Activated CD8-positive, alpha-beta T cell treated with anti-CD3 and anti-CD28 coated beads for 36 hours (primary cell): ENCODE measurements around the gene EFNA4. TPM values are rescaled to one million over a fixed set of nuclear protein-coding genes. Genes with fewer than 3 reads are reported as not detected.

Experiments
- ATAC-seq: fragments of 200-7000 bp; cut with Tn5 transposase; one replicate; pipeline ENCODE4 v1.10.0; 2021; ENCODE audit warnings: mild to moderate bottlenecking, moderate library complexity
- CTCF ChIA-PET: fragments of 350-600 bp; sonication (Branson Sonifier 250); formaldehyde crosslinking; loops from one replicate; lab custom pipeline; 2021; ENCODE audit warnings: antibody characterized with exemption; lab: Charles Lee
- POLR2A ChIA-PET: fragments of 350-600 bp; sonication (Branson Sonifier 250); formaldehyde crosslinking; loops from one replicate; lab custom pipeline; 2021; ENCODE audit warnings: antibody characterized with exemption; lab: Charles Lee
- DNase-seq: peaks from one replicate; pipeline ENCODE4 v3.0.0-alpha.2; 2020
- H3K27ac Mint-ChIP-seq: one replicate; pipeline ENCODE4 v1.8.0; 2021; ENCODE audit warnings: mild to moderate bottlenecking, mixed read lengths
- H3K27me3 Mint-ChIP-seq: one replicate; pipeline ENCODE4 v1.8.0; 2021; ENCODE audit warnings: mixed read lengths
- H3K36me3 Mint-ChIP-seq: one replicate; pipeline ENCODE4 v1.8.0; 2021; ENCODE audit warnings: low read depth, mixed read lengths
- H3K4me1 Mint-ChIP-seq: one replicate; pipeline ENCODE4 v1.8.0; 2021; ENCODE audit warnings: low read depth, mixed read lengths
- H3K4me3 Mint-ChIP-seq: one replicate; pipeline ENCODE4 v1.8.0; 2021; ENCODE audit warnings: mild to moderate bottlenecking, moderate library complexity, mixed read lengths
- H3K9me3 Mint-ChIP-seq: one replicate; pipeline ENCODE4 v1.8.0; 2021; ENCODE audit warnings: mixed read lengths
- intact Hi-C: fragments of 100-400 bp; cut with micrococcal nuclease; formaldehyde crosslinking; loops from one replicate; pipeline ENCODE4 v1.10.0; 2022
- total RNA-seq, 2 experiments: library from RNA; stranded (reverse); gene quantifications; one replicate each; pipeline ENCODE4 v1.2.3, GENCODE V29; 2021
- TF ChIP-seq, protein P1 (sequence below): fragments of 200-600 bp; IDR thresholded peaks from one replicate; pipeline ENCODE4 v1.8.0; 2022; ENCODE audit warnings: antibody characterized with exemption, mild to moderate bottlenecking

Gene EFNA4
- total RNA-seq, 2 experiments from 2014 or later, result 7.1 to 7.8 TPM

- DNase-seq, result peak; percentile 72
- Mint-ChIP-seq H3K4me3 (peak overlapping the region; percentile 91), H3K36me3 (no peaks in the 10 kb centered on the region), H3K27me3 (peaks cover 43% of the 10 kb centered on the region), H3K9me3 (no peaks in the 10 kb centered on the region), H3K4me1 (peaks cover 33% of the 10 kb centered on the region), H3K27ac (no peak overlapping the region)
- ChIA-PET POLR2A (interaction anchor here (0.6 to 2.0 kb wide), 6 partner anchors 15 to 89 kb away, joined by 3 to 12 read pairs (median 4); partner anchors contain the start of genes EFNA4 and KRTCAP2), CTCF (interaction anchor here (0.8 to 5.5 kb wide), 26 partner anchors 9 to 605 kb away, joined by 3 to 278 read pairs (median 8); partner anchors contain the start of genes ADAM15, EFNA4, KRTCAP2 and LENEP)
- intact Hi-C loops, result loop anchor here (2.0 kb wide), 2 partner anchors 21 to 43 kb away; partner anchors contain the start of genes EFNA1 and EFNA4
- TF ChIP-seq, protein P1, sequence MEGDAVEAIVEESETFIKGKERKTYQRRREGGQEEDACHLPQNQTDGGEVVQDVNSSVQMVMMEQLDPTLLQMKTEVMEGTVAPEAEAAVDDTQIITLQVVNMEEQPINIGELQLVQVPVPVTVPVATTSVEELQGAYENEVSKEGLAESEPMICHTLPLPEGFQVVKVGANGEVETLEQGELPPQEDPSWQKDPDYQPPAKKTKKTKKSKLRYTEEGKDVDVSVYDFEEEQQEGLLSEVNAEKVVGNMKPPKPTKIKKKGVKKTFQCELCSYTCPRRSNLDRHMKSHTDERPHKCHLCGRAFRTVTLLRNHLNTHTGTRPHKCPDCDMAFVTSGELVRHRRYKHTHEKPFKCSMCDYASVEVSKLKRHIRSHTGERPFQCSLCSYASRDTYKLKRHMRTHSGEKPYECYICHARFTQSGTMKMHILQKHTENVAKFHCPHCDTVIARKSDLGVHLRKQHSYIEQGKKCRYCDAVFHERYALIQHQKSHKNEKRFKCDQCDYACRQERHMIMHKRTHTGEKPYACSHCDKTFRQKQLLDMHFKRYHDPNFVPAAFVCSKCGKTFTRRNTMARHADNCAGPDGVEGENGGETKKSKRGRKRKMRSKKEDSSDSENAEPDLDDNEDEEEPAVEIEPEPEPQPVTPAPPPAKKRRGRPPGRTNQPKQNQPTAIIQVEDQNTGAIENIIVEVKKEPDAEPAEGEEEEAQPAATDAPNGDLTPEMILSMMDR, result no peak
- no peak for ATAC-seq
These were observed 20.6 kb downstream of the EFNA4 start for GRCh38 chr1:155083865-155084721.

DNA sequence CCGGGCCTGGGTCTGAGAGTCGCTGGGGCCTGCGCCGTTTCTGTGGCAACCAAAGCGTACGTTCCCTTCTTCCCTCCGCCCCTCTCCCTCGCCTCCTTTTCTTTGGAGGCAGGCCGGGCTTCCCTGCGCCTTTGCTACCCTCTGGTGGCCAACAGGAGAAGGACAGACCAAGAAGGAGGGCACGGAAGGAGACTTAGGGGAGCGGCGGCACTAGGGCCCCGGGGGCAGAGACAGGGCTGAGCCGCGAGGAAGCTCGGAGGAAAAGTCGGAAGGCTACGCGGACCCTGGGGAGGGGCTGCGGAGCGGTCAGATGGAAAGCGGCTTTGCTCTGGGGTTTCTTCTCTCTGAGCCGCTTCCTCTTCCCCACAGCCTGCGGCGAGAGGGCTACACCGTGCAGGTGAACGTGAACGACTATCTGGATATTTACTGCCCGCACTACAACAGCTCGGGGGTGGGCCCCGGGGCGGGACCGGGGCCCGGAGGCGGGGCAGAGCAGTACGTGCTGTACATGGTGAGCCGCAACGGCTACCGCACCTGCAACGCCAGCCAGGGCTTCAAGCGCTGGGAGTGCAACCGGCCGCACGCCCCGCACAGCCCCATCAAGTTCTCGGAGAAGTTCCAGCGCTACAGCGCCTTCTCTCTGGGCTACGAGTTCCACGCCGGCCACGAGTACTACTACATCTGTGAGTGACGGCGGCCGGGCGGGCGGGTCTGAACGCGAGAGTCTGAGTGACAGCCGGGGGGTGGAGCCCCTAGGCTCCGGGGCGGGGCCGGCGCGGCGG lies 21.4 kb downstream of the EFNA4 start:
- Mint-ChIP-seq H3K27ac (peak overlapping the region; percentile 94), H3K27me3 (peaks cover 35% of the 10 kb centered on the region), H3K4me1 (peaks cover 26% of the 10 kb centered on the region), H3K36me3 (no peaks in the 10 kb centered on the region), H3K9me3 (no peaks in the 10 kb centered on the region), H3K4me3 (peak overlapping the region; percentile 91)
- ChIA-PET POLR2A (interaction anchor here (0.6 to 2.0 kb wide), 14 partner anchors 9 to 458 kb away, joined by 3 to 12 read pairs (median 4); partner anchors contain the start of genes EFNA4 and KRTCAP2), CTCF (interaction anchor here (0.6 to 5.5 kb wide), 50 partner anchors 10 to 698 kb away, joined by 3 to 278 read pairs (median 5); partner anchors contain the start of genes ADAM15, DCST1, DCST2 and EFNA4)
- TF ChIP-seq, protein P1, result peak; percentile 89
- ATAC-seq (peak; percentile 78), DNase-seq (peak; percentile 97)
- intact Hi-C loops, result loop anchor here (2.0 to 5.0 kb wide), 2 partner anchors 22 to 33 kb away; partner anchors contain the start of genes ADAM15 and EFNA4

DNA sequence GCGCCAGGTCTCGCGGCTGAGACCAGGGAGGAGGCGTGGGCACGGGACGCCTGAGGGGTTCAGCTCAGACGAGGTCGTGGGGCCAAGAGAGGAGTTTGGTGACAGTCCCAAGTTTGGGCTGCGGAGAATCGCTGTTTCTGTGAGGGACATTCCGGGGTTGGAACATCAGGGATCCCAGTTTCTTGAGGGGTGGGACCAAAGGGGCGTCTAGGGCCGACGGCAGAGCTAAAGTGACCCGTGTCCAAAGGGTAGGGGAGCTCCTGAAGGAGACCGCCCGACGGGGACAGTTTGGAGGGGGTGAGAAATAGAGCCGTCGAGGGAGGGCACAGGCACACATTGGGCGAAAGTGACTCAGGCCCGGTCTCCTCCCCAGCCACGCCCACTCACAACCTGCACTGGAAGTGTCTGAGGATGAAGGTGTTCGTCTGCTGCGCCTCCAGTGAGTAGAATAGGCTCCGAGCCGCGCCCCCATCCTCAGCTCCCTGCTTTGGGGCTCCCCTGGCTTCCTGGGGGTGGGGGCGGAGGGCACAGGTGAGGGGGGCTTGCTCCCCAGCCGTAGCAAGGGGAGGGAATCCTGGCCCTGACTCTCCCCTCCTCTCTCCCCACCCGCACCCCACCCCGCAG lies 22.1 kb downstream of the EFNA4 start:
- Mint-ChIP-seq H3K4me1 (peaks cover 25% of the 10 kb centered on the region), H3K27me3 (peaks cover 34% of the 10 kb centered on the region), H3K36me3 (no peaks in the 10 kb centered on the region), H3K9me3 (no peaks in the 10 kb centered on the region), H3K4me3 (peak overlapping the region; percentile 91), H3K27ac (peak overlapping the region; percentile 94)
- TF ChIP-seq, protein P1, result no peak
- ChIA-PET CTCF (interaction anchor here (0.7 to 5.5 kb wide), 45 partner anchors 9 to 699 kb away, joined by 3 to 278 read pairs (median 6); partner anchors contain the start of genes ADAM15, DCST1, DCST2 and EFNA4), POLR2A (interaction anchor here (0.8 to 2.0 kb wide), 11 partner anchors 10 to 459 kb away, joined by 3 to 12 read pairs (median 4); partner anchors contain the start of genes EFNA4 and KRTCAP2)
- ATAC-seq, result peak; percentile 57
- intact Hi-C loops, result loop anchor here (2.0 to 5.0 kb wide), 2 partner anchors 23 to 33 kb away; partner anchors contain the start of genes ADAM15 and EFNA4
- peak; percentile 93 for DNase-seq

DNA sequence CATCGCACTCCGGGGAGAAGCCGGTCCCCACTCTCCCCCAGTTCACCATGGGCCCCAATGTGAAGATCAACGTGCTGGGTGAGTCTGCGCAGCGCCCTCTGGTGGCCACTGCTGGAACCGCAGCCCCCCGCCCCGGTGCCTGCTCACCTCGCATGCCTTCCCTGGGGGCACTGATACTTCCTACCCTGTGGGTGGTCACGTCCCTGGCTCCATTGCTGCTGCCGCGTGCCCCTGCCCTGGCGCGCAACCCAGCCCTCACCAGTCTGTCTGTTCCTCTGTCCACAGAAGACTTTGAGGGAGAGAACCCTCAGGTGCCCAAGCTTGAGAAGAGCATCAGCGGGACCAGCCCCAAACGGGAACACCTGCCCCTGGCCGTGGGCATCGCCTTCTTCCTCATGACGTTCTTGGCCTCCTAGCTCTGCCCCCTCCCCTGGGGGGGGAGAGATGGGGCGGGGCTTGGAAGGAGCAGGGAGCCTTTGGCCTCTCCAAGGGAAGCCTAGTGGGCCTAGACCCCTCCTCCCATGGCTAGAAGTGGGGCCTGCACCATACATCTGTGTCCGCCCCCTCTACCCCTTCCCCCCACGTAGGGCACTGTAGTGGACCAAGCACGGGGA lies 22.7 kb downstream of the EFNA4 start:
- intact Hi-C loops, result loop anchor here (5.0 kb wide), 1 partner anchor 34 kb away; the partner anchor contains the start of gene ADAM15
- ChIA-PET POLR2A (interaction anchor here (1.0 to 2.0 kb wide), 5 partner anchors 12 to 141 kb away, joined by 3 to 12 read pairs (median 4); partner anchors contain the start of gene EFNA4), CTCF (interaction anchor here (0.6 to 5.5 kb wide), 18 partner anchors 9 to 526 kb away, joined by 3 to 278 read pairs (median 8); partner anchors contain the start of genes ADAM15, EFNA4, KRTCAP2 and TRIM46)
- H3K27me3 Mint-ChIP-seq, result peaks cover 31% of the 10 kb centered on the region
- peak; percentile 93 for DNase-seq
- peak overlapping the region; percentile 91 for H3K4me3 Mint-ChIP-seq
- no peaks in the 10 kb centered on the region for H3K36me3 Mint-ChIP-seq
- TF ChIP-seq, protein P1, result peak; percentile 100
- peak overlapping the region; percentile 65 for H3K27ac Mint-ChIP-seq
- no peaks in the 10 kb centered on the region for H3K9me3 Mint-ChIP-seq
- H3K4me1 Mint-ChIP-seq, result peaks cover 22% of the 10 kb centered on the region
- ATAC-seq, result peak; percentile 31
